T-helper 17 cell (primary cell): ENCODE measurements around the gene SH3GLB2. TPM values are rescaled to one million over a fixed set of nuclear protein-coding genes. Genes with fewer than 3 reads are reported as not detected.
A peak's percentile ranks its signal among the peaks of the same experiment; 100 is the strongest.

Source experiments
- ATAC-seq: fragments of 150-1000 bp; cut with Tn5 transposase; 2 replicates; pipeline ENCODE4 v1.10.0; 2021; ENCODE audit warnings: mild to moderate bottlenecking, moderate library complexity
- DNase-seq, 3 donors: peaks; one replicate each; pipeline versions ENCODE4 v3.0.0 to v3.0.0-alpha.2; 2020 to 2021
- H3K9me3 ChIP-seq: one replicate; pipeline ENCODE4 v1.7.0; 2013; ENCODE audit warnings: low read length, mild to moderate bottlenecking; ENCODE audit not compliant: control insufficient read depth, poor library complexity, severe bottlenecking
- H3K27ac Mint-ChIP-seq: one replicate; pipeline ENCODE4 v1.8.0; 2022; ENCODE audit warnings: mild to moderate bottlenecking, moderate library complexity, mixed read lengths
- H3K27me3 Mint-ChIP-seq: one replicate; pipeline ENCODE4 v1.8.0; 2022; ENCODE audit warnings: mixed read lengths
- H3K36me3 Mint-ChIP-seq: one replicate; pipeline ENCODE4 v1.8.0; 2022; ENCODE audit warnings: low read depth, mixed read lengths
- H3K4me1 Mint-ChIP-seq: one replicate; pipeline ENCODE4 v1.8.0; 2022; ENCODE audit warnings: mild to moderate bottlenecking, mixed read lengths
- H3K4me3 Mint-ChIP-seq: one replicate; pipeline ENCODE4 v1.8.0; 2022; ENCODE audit warnings: mild to moderate bottlenecking, moderate library complexity, mixed read lengths
- total RNA-seq, 4 donors: library from RNA in 2 of 4; stranded (reverse) in 2 of 4; gene quantifications; one replicate each; pipeline ENCODE4 v1.2.3 and lab custom pipeline; 2022 to 2026

The SH3GLB2 gene
- total RNA-seq, 2 donors from 2014 or later = 82.2 to 87.1 TPM

DNA sequence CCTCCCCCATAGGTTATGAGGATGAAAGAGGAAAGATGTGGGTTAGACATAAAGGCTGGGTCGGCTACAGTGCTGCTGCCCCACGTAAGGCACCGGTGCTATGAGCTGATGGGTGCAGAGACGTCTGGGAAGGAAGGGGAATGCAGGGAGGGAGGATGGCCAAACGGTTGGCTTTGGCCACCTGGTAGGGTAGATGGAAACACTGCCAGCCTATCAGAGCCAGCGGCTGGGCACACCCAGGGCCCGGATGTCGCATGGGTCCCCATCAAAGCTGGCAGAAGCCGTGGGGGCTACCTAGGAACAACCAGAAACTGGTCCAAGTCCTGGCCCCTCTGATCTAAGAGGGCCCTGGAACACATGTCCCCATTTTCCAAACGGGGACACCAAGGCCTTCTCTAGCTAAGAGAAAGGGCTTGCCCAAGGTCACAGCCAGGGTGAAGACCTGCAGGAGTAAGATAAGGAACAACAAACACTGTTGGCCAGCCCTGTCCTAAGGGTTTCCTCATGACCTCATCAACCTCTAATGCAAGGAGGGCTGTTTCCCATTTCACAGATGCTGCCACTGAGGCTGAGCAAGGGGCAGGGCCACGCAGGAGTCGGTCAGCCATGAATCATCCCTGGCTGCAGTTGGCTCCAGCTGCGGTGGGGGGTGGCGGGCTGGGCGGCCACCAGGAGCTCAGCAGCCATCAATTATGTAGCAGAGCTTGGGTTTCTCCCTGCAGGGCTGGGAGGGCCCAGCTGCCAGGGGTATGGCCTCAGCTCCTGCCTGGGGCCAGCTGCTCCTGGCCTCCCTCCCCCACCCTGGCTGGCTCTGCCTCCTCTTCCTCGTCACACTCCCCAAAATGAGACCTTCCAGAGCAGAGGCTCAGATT lies 4.9 kb downstream of the SH3GLB2 start:
- no peaks in the 10 kb centered on the region for H3K9me3 ChIP-seq
- no peaks in the 10 kb centered on the region for H3K27me3 Mint-ChIP-seq
- DNase-seq = no peak
- peaks cover 26% of the 10 kb centered on the region for H3K4me1 Mint-ChIP-seq
- no peak for ATAC-seq
- no peaks in the 10 kb centered on the region for H3K36me3 Mint-ChIP-seq
- peak overlapping the region; percentile 8 for H3K27ac Mint-ChIP-seq
- H3K4me3 Mint-ChIP-seq = no peak overlapping the region

- Mint-ChIP-seq H3K4me3 (peak overlapping the region; percentile 47), H3K27ac (peak overlapping the region; percentile 8)
- ATAC-seq = no peak
These were observed 6.1 kb downstream of the SH3GLB2 start for GRCh38 chr9:129022037-129022436.

GRCh38 chr9:129021091-129021490 lies 7.0 kb downstream of the SH3GLB2 start:
- no peaks in the 10 kb centered on the region for H3K27me3 Mint-ChIP-seq
- no peaks in the 10 kb centered on the region for H3K36me3 Mint-ChIP-seq
- H3K4me3 Mint-ChIP-seq = no peak overlapping the region
- no peak for DNase-seq
- H3K27ac Mint-ChIP-seq = peak overlapping the region; percentile 74
- H3K9me3 ChIP-seq = no peaks in the 10 kb centered on the region
- no peak for ATAC-seq
- peaks cover 18% of the 10 kb centered on the region for H3K4me1 Mint-ChIP-seq

More at GRCh38 chr9:129022037-129022436, 6.1 kb downstream of the SH3GLB2 start:
- no peaks in the 10 kb centered on the region for H3K27me3 Mint-ChIP-seq
- peaks cover 22% of the 10 kb centered on the region for H3K4me1 Mint-ChIP-seq
- H3K9me3 ChIP-seq = no peaks in the 10 kb centered on the region
- no peaks in the 10 kb centered on the region for H3K36me3 Mint-ChIP-seq
- no peak for DNase-seq

DNA sequence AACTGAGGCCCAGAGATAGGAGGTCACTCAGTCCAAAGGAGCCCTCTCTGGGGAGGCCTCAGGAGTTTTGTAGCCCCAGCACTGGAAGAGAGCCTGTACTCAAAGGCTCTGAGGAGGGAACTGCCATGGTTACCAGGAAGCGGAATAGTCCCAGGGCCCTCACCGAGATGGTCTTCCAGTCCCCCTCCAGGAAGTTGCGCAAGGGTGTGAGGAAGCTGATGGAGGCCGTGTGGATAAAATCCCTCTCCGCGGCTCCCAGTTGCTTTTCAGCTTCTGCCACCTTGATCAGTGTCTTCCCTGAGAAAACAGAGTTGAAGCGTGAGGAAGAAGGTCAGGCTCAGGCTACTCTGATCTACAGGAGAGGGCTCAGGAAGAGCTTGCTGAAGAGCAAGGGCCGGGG lies 13.5 kb downstream of the SH3GLB2 start:
- Mint-ChIP-seq H3K4me1 (peaks cover 2% of the 10 kb centered on the region), H3K4me3 (no peak overlapping the region), H3K27ac (no peak overlapping the region), H3K36me3 (no peaks in the 10 kb centered on the region), H3K27me3 (no peaks in the 10 kb centered on the region)
- H3K9me3 ChIP-seq = no peaks in the 10 kb centered on the region
- DNase-seq = no peak
- no peak for ATAC-seq

DNA sequence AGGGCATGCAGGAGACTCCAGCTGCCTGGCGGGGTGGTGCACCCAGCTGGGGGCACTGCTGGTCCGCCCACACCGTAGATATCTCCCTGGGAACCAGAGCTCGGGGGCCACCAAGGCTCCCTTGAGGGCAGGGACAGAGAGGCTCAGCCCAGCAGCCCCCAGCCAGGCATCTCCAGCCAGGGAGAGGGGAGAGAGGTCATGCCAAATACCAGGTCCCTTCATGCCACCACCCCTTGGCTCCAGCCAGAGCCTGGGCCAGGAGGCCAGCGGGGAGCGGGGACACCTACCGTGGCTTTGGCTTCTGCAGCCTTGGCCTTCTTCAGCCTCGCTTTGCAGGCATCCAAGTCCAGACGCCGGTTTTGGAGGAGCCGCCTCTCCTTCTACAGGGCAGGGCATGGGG lies 14.0 kb downstream of the SH3GLB2 start:
- Mint-ChIP-seq H3K4me3 (no peak overlapping the region), H3K27me3 (no peaks in the 10 kb centered on the region), H3K27ac (no peak overlapping the region), H3K36me3 (no peaks in the 10 kb centered on the region), H3K4me1 (peaks cover 2% of the 10 kb centered on the region)
- DNase-seq (no peak), ATAC-seq (no peak)
- no peaks in the 10 kb centered on the region for H3K9me3 ChIP-seq

DNA sequence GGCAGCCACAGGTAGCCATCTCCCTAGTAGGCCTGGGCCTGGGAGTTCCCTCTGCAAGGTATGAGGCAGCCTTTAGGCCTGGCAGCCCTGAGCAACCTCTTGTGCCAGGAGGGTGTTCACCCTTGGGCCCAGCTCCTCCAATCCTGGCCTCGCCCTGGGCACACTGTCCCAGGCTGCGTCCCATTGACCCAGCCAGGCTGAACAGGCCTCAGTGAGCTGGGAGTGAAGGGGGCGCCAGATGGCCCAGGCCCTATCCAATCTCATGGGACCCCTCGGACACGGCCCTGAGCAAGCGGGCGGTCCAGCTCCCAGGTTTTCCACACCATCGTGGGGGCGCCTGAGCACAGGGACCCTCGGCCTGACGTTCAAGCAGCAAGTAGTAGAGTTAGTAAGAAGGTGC lies 14.5 kb downstream of the SH3GLB2 start:
- DNase-seq (no peak), ATAC-seq (no peak)
- H3K9me3 ChIP-seq = no peaks in the 10 kb centered on the region
- H3K27me3 Mint-ChIP-seq = no peaks in the 10 kb centered on the region
- no peak overlapping the region for H3K4me3 Mint-ChIP-seq
- no peaks in the 10 kb centered on the region for H3K36me3 Mint-ChIP-seq
- peaks cover 2% of the 10 kb centered on the region for H3K4me1 Mint-ChIP-seq
- H3K27ac Mint-ChIP-seq = no peak overlapping the region

DNA sequence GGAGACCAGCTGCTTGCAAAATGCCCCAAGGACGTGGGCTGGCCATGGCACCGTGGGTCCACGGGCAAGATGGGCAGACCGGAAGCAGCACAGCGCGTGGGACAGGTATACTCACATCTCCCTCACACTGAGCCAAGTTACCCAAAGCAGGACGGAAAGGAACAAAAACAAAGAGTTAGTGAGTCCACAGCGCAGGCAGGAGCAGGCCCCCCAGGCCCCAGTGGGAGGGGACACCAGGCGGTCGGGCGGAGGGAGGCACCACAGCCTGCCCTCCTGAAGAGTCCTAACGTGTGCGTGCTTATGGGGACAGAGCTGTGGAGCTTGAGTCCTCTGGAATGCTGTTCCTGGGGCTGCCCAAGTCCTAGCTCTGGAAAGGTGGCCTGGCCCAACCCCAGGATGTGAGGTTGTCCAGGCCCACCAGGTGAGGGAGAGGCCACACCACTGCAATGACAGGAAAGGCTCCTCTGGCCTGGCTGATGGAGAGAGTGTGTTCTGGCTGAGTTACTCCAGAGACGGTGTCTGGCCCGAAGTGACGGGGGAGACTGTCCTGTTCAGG lies 15.2 kb downstream of the SH3GLB2 start:
- no peaks in the 10 kb centered on the region for H3K9me3 ChIP-seq
- H3K27ac Mint-ChIP-seq = no peak overlapping the region
- ATAC-seq (no peak), DNase-seq (no peak)
- no peak overlapping the region for H3K4me3 Mint-ChIP-seq
- H3K36me3 Mint-ChIP-seq = no peaks in the 10 kb centered on the region
- H3K27me3 Mint-ChIP-seq = no peaks in the 10 kb centered on the region
- H3K4me1 Mint-ChIP-seq = peaks cover 2% of the 10 kb centered on the region

DNA sequence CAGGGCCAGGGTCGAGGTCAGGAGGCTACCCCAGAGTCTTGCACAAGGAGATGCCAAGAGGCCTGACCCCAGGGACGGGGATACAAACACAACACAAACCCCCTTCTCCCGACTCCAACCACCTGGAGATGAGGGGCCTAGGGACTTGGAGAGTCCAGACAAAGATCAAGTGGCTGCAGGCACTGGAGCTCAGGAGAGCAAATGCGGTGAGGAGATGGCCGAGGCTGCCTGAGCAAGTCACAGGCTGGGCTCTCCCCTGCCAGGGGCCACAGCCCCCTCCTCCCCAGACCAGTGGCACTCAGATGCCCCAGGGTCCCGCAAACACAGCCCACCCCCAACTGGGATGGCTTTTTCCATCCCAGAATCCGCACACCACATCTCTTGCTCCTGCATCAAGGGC lies 15.8 kb downstream of the SH3GLB2 start:
- Mint-ChIP-seq H3K27me3 (no peaks in the 10 kb centered on the region), H3K4me3 (no peak overlapping the region), H3K4me1 (peaks cover 2% of the 10 kb centered on the region), H3K27ac (no peak overlapping the region), H3K36me3 (no peaks in the 10 kb centered on the region)
- DNase-seq = no peak
- no peak for ATAC-seq
- no peaks in the 10 kb centered on the region for H3K9me3 ChIP-seq

GRCh38 chr9:129011761-129012181 lies 16.4 kb downstream of the SH3GLB2 start:
- Mint-ChIP-seq H3K27me3 (no peaks in the 10 kb centered on the region), H3K27ac (no peak overlapping the region), H3K4me1 (peaks cover 2% of the 10 kb centered on the region), H3K4me3 (no peak overlapping the region), H3K36me3 (no peaks in the 10 kb centered on the region)
- DNase-seq = no peak
- H3K9me3 ChIP-seq = no peaks in the 10 kb centered on the region
- no peak for ATAC-seq

DNA sequence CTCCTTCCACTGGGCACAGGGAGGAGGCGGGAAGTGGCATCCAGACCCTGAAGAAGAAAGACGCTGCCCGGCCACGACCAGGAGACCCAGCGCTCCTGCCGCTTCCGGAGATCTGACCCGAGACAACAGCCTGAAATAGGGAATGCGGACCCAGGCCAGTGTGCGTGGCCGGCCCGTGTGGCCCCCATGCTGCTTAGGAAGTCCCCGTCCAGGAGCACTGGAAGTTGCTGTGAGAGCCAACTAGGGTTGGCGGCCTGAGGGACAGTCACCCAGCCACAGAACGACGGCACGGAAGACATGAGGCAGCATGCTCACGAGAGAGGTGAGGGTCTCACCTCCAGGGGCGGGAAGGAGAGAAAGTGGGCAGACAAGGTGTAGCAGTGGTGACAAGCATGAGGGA lies 17.0 kb downstream of the SH3GLB2 start:
- no peak overlapping the region for H3K4me3 Mint-ChIP-seq
- DNase-seq = no peak
- H3K9me3 ChIP-seq = no peaks in the 10 kb centered on the region
- no peak for ATAC-seq
- no peak overlapping the region for H3K27ac Mint-ChIP-seq
- no peaks in the 10 kb centered on the region for H3K36me3 Mint-ChIP-seq
- no peaks in the 10 kb centered on the region for H3K27me3 Mint-ChIP-seq
- H3K4me1 Mint-ChIP-seq = peaks cover 5% of the 10 kb centered on the region

- Mint-ChIP-seq H3K36me3 (no peaks in the 10 kb centered on the region), H3K27ac (no peak overlapping the region), H3K4me3 (no peak overlapping the region), H3K4me1 (peaks cover 7% of the 10 kb centered on the region), H3K27me3 (no peaks in the 10 kb centered on the region)
- H3K9me3 ChIP-seq = no peaks in the 10 kb centered on the region
- no peak for ATAC-seq
- no peak for DNase-seq
These were observed 17.7 kb downstream of the SH3GLB2 start for GRCh38 chr9:129010267-129010975.

DNA sequence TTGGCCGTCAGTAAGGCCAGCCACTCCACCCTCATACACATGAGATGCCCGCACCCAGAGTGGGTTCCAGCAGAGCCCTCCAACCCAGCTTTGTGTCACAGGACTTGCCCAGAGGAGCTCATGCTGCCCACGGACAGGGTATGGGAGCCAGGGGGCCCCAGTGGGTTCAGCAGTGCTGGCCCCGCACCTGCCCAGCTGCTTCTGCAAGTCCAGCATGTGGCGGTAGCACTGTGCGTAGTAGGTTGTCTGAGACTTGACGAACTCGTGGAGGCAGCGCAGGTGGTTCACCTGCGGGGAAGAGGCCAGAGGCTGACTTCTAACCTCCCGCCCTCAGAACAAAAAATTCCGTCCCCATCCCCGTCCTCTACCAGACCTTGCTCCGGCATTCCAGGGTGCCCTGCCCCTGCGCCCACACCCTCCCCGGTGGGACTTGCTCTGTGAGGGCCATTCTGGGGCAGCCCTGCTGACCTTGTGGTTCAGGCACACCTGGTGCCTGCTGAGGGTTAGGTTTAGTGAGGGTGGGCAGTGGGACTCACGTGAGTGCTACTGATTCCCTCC lies 18.5 kb downstream of the SH3GLB2 start:
- DNase-seq = no peak
- Mint-ChIP-seq H3K27me3 (no peaks in the 10 kb centered on the region), H3K36me3 (no peaks in the 10 kb centered on the region), H3K4me1 (peaks cover 8% of the 10 kb centered on the region), H3K27ac (no peak overlapping the region), H3K4me3 (no peak overlapping the region)
- H3K9me3 ChIP-seq = no peaks in the 10 kb centered on the region
- ATAC-seq = no peak

- ATAC-seq (no peak), DNase-seq (no peak)
- no peaks in the 10 kb centered on the region for H3K36me3 Mint-ChIP-seq
- H3K4me3 Mint-ChIP-seq = no peak overlapping the region
- H3K27ac Mint-ChIP-seq = no peak overlapping the region
- peaks cover 8% of the 10 kb centered on the region for H3K4me1 Mint-ChIP-seq
- H3K9me3 ChIP-seq = no peaks in the 10 kb centered on the region
- no peaks in the 10 kb centered on the region for H3K27me3 Mint-ChIP-seq
These were observed 19.0 kb downstream of the SH3GLB2 start for GRCh38 chr9:129008986-129009583.
